K562 (cell line): ENCODE results near the gene CLCN5. TPM values are rescaled to one million over a fixed set of nuclear protein-coding genes. Genes with fewer than 3 reads are reported as not detected.

Experiments used
- ATAC-seq: fragments of 200-7000 bp; cut with Tn5 transposase; 3 replicates; pipeline ENCODE4 v1.9.1; 2020; ENCODE audit warnings: moderate library complexity
- BruUV-seq: library from RNA; stranded (reverse); fragments of 400-500 nt; replicated peaks from 2 replicates; lab custom pipeline; 2021; lab: Mats Ljungman, UMichigan
- CTCF ChIA-PET: fragments of 300-600 bp; formaldehyde crosslinking; extraction: SDS; loops from one replicate; lab custom pipeline; 2021; ENCODE audit warnings: low intra/inter-chr PET ratio; lab: Yijun Ruan, JAX
- POLR2A ChIA-PET: fragments of 300-600, 350-650 bp; sonication (Branson Sonifier 250); formaldehyde crosslinking; extraction: SDS; loops from one replicate; lab custom pipeline; 2021; ENCODE audit warnings: antibody characterized with exemption, inconsistent platforms; lab: Yijun Ruan, JAX
- DNase-seq, 4 experiments: peaks; one replicate each; pipeline versions ENCODE4 v3.0.0 to v3.0.0-alpha.2; 2011 to 2018; ENCODE audit warnings: low spot score in 3 of 4, mixed read lengths in 3 of 4; ENCODE audit errors: extremely low read depth in 1 of 4
- FAIRE-seq: peaks from 2 replicates; lab custom pipeline; 2011; peaks lifted over from hg19 to GRCh38; lab: Jason Lieb, UNC
- H2AFZ ChIP-seq: 2 replicates; pipeline ENCODE4 v1.6.0; 2011; ENCODE audit warnings: low read depth, low read length, control low read depth, inconsistent platforms
- H3K27ac ChIP-seq: fragments of 200-600 bp; 3 replicates; pipeline ENCODE4 v1.8.0; 2011; ENCODE audit warnings: low read depth, mild to moderate bottlenecking, control low read depth, inconsistent platforms, low read length, moderate library complexity, mixed read lengths; ENCODE audit errors: extremely low read depth
- H3K27me3 ChIP-seq, 2 experiments: fragments of 300-600 bp in 1 of 2; 2 replicates in 1 of 2; 3 replicates in 1 of 2; pipeline versions ENCODE4 v1.6.0 to v1.8.0; 2011; ENCODE audit warnings: inconsistent platforms in 2 of 2, low read length in 2 of 2, mild to moderate bottlenecking in 1 of 2, mixed read lengths in 1 of 2, moderate library complexity in 1 of 2; ENCODE audit not compliant: control insufficient read depth in 2 of 2, insufficient read depth in 2 of 2
- H3K36me3 ChIP-seq: fragments of 300-600 bp; 3 replicates; pipeline ENCODE4 v1.8.0; 2011; ENCODE audit warnings: mild to moderate bottlenecking, low read length, inconsistent platforms; ENCODE audit not compliant: control insufficient read depth, insufficient read depth
- H3K4me1 ChIP-seq, 2 experiments: fragments of 200-600 bp in 1 of 2; replicated peaks in 1 of 2; 2 replicates in 1 of 2; 3 replicates in 1 of 2; pipeline versions ENCODE4 v1.5.1 to v1.8.0; 2011; ENCODE audit warnings: inconsistent platforms in 2 of 2, low read length in 2 of 2, mild to moderate bottlenecking in 1 of 2, mixed read lengths in 1 of 2, moderate library complexity in 1 of 2; ENCODE audit not compliant: control insufficient read depth in 2 of 2, insufficient read depth in 2 of 2
- H3K4me2 ChIP-seq: 2 replicates; pipeline ENCODE4 v1.6.1; 2011; ENCODE audit warnings: low read length, control low read depth, inconsistent platforms, mixed read lengths; ENCODE audit not compliant: insufficient read depth
- H3K4me3 ChIP-seq: fragments of 200-600 bp; sonication (generic), shearing (Covaris generic); 2 replicates; pipeline ENCODE4 v1.5.1; 2016; ENCODE audit warnings: control low read depth, inconsistent platforms
- H3K79me2 ChIP-seq: fragments of 200-600 bp; 3 replicates; pipeline ENCODE4 v1.8.0; 2011; ENCODE audit warnings: low read length, inconsistent platforms; ENCODE audit not compliant: control insufficient read depth, insufficient read depth
- H3K9ac ChIP-seq, 2 experiments: 2 replicates each; pipeline versions ENCODE4 v1.6.0 to v1.6.1; 2011; ENCODE audit warnings: low read depth in 2 of 2, low read length in 2 of 2, control low read depth in 1 of 2, inconsistent platforms in 1 of 2, mild to moderate bottlenecking in 1 of 2, mixed read lengths in 1 of 2; ENCODE audit not compliant: insufficient read depth in 1 of 2
- H3K9me1 ChIP-seq: one replicate; pipeline ENCODE4 v1.6.0; 2011; ENCODE audit warnings: inconsistent platforms, mild to moderate bottlenecking, low read length, moderate library complexity; ENCODE audit not compliant: control insufficient read depth, insufficient read depth
- H3K9me3 ChIP-seq: replicated peaks from 2 replicates; pipeline ENCODE4 v1.5.1; 2011; ENCODE audit warnings: low read depth, low read length, inconsistent platforms; ENCODE audit not compliant: control insufficient read depth, insufficient read depth
- H4K20me1 ChIP-seq: replicated peaks from 2 replicates; pipeline ENCODE4 v1.6.1; 2011; ENCODE audit warnings: low read length, inconsistent platforms, mixed read lengths; ENCODE audit not compliant: control insufficient read depth, insufficient read depth
- CEBPG ChIP-seq, 3 experiments: fragments of 200-800 bp in 1 of 3; sonication (Bioruptor generic) in 1 of 3; sonication (generic) in 1 of 3; formaldehyde crosslinking in 1 of 3; IDR thresholded peaks in 2 of 3; conservative IDR thresholded peaks in 1 of 3; 2 replicates each; pipeline versions ENCODE4 v1.6.1 to v1.8.0; 2016 to 2022; ENCODE audit warnings: missing compliant biosample characterization in 2 of 3, missing genetic modification characterization in 2 of 3, mild to moderate bottlenecking in 1 of 3, missing genetic modification reagents in 1 of 3
- CHCHD3 ChIP-seq: fragments of 250-450 bp; sonication (Bioruptor Pico); IDR thresholded peaks from 2 replicates; pipeline ENCODE4 v2.1.2; 2022; ENCODE audit warnings: mild to moderate bottlenecking
- CREB1 ChIP-seq, 2 experiments: sonication (generic) in 1 of 2; formaldehyde crosslinking in 1 of 2; IDR thresholded peaks; 2 replicates each; pipeline versions ENCODE4 v1.6.1 to v1.8.0; 2012 to 2022; ENCODE audit warnings: inconsistent platforms in 1 of 2, mild to moderate bottlenecking in 1 of 2, missing genetic modification reagents in 1 of 2, moderate library complexity in 1 of 2
- EP400 ChIP-seq: fragments of 450-650 bp; IDR thresholded peaks from 2 replicates; pipeline ENCODE4 v1.6.1; 2017; ENCODE audit warnings: antibody characterized with exemption, mild to moderate bottlenecking, moderate library complexity
- OTX1 ChIP-seq: fragments of 450-650 bp; formaldehyde crosslinking; IDR thresholded peaks from 2 replicates; pipeline ENCODE4 v1.4.0; 2022; ENCODE audit warnings: mild to moderate bottlenecking
- POLR2AphosphoS2 ChIP-seq: IDR thresholded peaks from 2 replicates; pipeline ENCODE4 v1.6.1; 2012; ENCODE audit warnings: low read length, improper control_type of control experiment
- PRPF4 ChIP-seq: fragments of 200-400 bp; formaldehyde crosslinking; IDR thresholded peaks from one replicate; pipeline ENCODE4 v1.6.1; 2017; ENCODE audit warnings: low read length, low read depth, mild to moderate bottlenecking; ENCODE audit not compliant: insufficient read depth, poor library complexity, severe bottlenecking
- PYGO2 ChIP-seq: fragments of 450-650 bp; IDR thresholded peaks from 2 replicates; pipeline ENCODE4 v1.6.1; 2016; ENCODE audit warnings: mild to moderate bottlenecking, missing genetic modification characterization, moderate library complexity, missing compliant biosample characterization
- ZC3H11A ChIP-seq: IDR thresholded peaks from 2 replicates; pipeline ENCODE4 v1.6.1; 2012; ENCODE audit warnings: low read depth, low read length, improper control_type of control experiment
- ZNF444 ChIP-seq: fragments of 250-450 bp; sonication (Bioruptor Pico); IDR thresholded peaks from 2 replicates; pipeline ENCODE4 v1.4.0; 2020; ENCODE audit warnings: mild to moderate bottlenecking, moderate library complexity
- ZSCAN32 ChIP-seq: fragments of 450-650 bp; formaldehyde crosslinking; IDR thresholded peaks from 2 replicates; pipeline ENCODE4 v1.4.0; 2020; ENCODE audit warnings: mild to moderate bottlenecking, moderate library complexity
- WGBS: fragments of 100-300 bp; shearing (Covaris generic); methylation state at CpG from one replicate; pipeline ENCODE4 v1.1.6; 2016; ENCODE audit warnings: low coverage, mixed read lengths; ENCODE audit not compliant: insufficient coverage; ENCODE audit errors: missing lambda C conversion rate; 5-methylcytosine and 5-hydroxymethylcytosine counted together
- in situ Hi-C: fragments of 300-500 bp; cut with MboI; formaldehyde crosslinking; loops from 4 replicates; pipeline ENCODE4 v1.15.0; 2018; ENCODE audit warnings: inconsistent platforms, mixed read lengths
- intact Hi-C: fragments of 100-400 bp; cut with micrococcal nuclease; formaldehyde crosslinking; loops from 2 replicates; pipeline ENCODE4 v1.14.2; 2022
- polyA plus RNA-seq, 8 experiments: library from polyadenylated mRNA; depleted of rRNA in 4 of 8; stranded (reverse) in 5 of 8; unstranded in 3 of 8; fragments of >200 nt; fragmentation: Nextera tagmentation in 2 of 8; fragmentation: Illumina TruSeq in 1 of 8; extraction: Ambion mirVana in 2 of 8; extraction: Trizol in 1 of 8; gene quantifications; 2 replicates each; pipeline versions ENCODE4 v1.2.1 to v1.2.3, GENCODE V29; 2011 to 2014; ENCODE audit warnings: inconsistent platforms in 1 of 8, missing spikeins in 1 of 8
- total RNA-seq, 7 experiments: library from RNA; depleted of rRNA in 6 of 7; stranded (reverse); fragments of >200 nt in 6 of 7; fragmentation: Illumina TruSeq in 2 of 7; extraction: Trizol in 2 of 7; gene quantifications; 2 replicates each; pipeline versions ENCODE4 v1.2.1 to v1.2.3, GENCODE V29; 2011 to 2021; ENCODE audit warnings: low replicate concordance in 1 of 7
- TF ChIP-seq, protein P1 (sequence below): sonication (generic); formaldehyde crosslinking; IDR thresholded peaks from 2 replicates; pipeline ENCODE4 v1.8.1; 2022; ENCODE audit warnings: missing genetic modification reagents
- TF ChIP-seq, protein P2 (sequence below): fragments of 450-650 bp; IDR thresholded peaks from 2 replicates; pipeline ENCODE4 v1.6.1; 2016; ENCODE audit warnings: missing biosample characterization, missing genetic modification characterization
- TF ChIP-seq, protein P3 (sequence below): sonication (generic); formaldehyde crosslinking; IDR thresholded peaks from 2 replicates; pipeline ENCODE4 v1.8.0; 2022; ENCODE audit warnings: missing genetic modification reagents, mild to moderate bottlenecking, moderate library complexity, borderline replicate concordance

Gene CLCN5
- total and polyA plus RNA-seq, 9 of the 15 experiments (the other 6 are each of a cell fraction or from before 2014, with no cell fraction given): 0.94 to 11.8 (median 7.1) TPM

DNA sequence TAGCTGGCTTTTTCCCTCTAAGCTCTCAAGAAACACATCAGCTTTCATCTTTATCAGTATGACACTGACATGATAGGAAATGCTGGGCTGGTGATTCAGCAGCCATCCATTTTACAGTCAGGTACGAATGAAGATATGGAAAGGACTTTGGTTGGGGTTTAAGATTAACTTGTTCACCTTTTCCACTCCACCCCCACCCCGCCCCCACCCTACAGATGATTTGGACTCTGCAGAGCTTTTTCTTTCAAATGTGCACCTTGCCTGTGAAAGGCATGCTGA, 145.8 kb downstream of the CLCN5 start:
- FAIRE-seq: no peak
- POLR2A ChIA-PET: no interaction called here
- H3K9ac ChIP-seq: no peak overlapping the region
- BruUV-seq: no TSS peak
- no peak overlapping the region for H2AFZ ChIP-seq
- H3K27ac ChIP-seq: no peak overlapping the region
- TF ChIP-seq, protein P1, sequence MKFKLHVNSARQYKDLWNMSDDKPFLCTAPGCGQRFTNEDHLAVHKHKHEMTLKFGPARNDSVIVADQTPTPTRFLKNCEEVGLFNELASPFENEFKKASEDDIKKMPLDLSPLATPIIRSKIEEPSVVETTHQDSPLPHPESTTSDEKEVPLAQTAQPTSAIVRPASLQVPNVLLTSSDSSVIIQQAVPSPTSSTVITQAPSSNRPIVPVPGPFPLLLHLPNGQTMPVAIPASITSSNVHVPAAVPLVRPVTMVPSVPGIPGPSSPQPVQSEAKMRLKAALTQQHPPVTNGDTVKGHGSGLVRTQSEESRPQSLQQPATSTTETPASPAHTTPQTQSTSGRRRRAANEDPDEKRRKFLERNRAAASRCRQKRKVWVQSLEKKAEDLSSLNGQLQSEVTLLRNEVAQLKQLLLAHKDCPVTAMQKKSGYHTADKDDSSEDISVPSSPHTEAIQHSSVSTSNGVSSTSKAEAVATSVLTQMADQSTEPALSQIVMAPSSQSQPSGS: no peak
- TF ChIP-seq PYGO2 (tag) (no peak), ZC3H11A (no peak), OTX1 (CRISPR knock-in tag) (no peak), EP400 (no peak), ZNF444 (CRISPR knock-in tag) (no peak), CREB1 (IDR thresholded peaks at IDR 0.05) (no peak), CREB1 (CRISPR knock-in tag; IDR thresholded peaks at IDR 0.05) (no peak), CEBPG (CRISPR knock-in tag; IDR thresholded peaks at IDR 0.05) (no peak), CEBPG (tag; conservative IDR thresholded peaks at IDR 0.05 in 1 of 2, IDR thresholded peaks at IDR 0.05 in 1 of 2) (no peak), POLR2AphosphoS2 (no peak), PRPF4 (no peak), ZSCAN32 (no peak), CHCHD3 (CRISPR knock-in tag) (no peak)
- TF ChIP-seq, protein P2, sequence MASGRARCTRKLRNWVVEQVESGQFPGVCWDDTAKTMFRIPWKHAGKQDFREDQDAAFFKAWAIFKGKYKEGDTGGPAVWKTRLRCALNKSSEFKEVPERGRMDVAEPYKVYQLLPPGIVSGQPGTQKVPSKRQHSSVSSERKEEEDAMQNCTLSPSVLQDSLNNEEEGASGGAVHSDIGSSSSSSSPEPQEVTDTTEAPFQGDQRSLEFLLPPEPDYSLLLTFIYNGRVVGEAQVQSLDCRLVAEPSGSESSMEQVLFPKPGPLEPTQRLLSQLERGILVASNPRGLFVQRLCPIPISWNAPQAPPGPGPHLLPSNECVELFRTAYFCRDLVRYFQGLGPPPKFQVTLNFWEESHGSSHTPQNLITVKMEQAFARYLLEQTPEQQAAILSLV (tag): no peak
- TF ChIP-seq, protein P3, sequence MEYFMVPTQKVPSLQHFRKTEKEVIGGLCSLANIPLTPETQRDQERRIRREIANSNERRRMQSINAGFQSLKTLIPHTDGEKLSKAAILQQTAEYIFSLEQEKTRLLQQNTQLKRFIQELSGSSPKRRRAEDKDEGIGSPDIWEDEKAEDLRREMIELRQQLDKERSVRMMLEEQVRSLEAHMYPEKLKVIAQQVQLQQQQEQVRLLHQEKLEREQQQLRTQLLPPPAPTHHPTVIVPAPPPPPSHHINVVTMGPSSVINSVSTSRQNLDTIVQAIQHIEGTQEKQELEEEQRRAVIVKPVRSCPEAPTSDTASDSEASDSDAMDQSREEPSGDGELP (CRISPR knock-in tag): no peak
- no peak for DNase-seq
- CTCF ChIA-PET: no interaction called here
- intact Hi-C loops (no loop called here), in situ Hi-C loops (no loop called here)
- no peaks in the 10 kb centered on the region for H3K79me2 ChIP-seq
- no peaks in the 10 kb centered on the region for H3K9me1 ChIP-seq
- no peaks in the 10 kb centered on the region for H3K27me3 ChIP-seq
- WGBS: 0% methylated on average over 2 of the region's 2 CpGs
- H3K4me2 ChIP-seq: no peak overlapping the region
- no peak overlapping the region for H3K4me3 ChIP-seq
- no peaks in the 10 kb centered on the region for H3K36me3 ChIP-seq
- H3K9me3 ChIP-seq: no peaks in the 10 kb centered on the region
- no peaks in the 10 kb centered on the region for H4K20me1 ChIP-seq
- no peak for ATAC-seq
- no peaks in the 10 kb centered on the region; a peak in 1 of 5 replicates for H3K4me1 ChIP-seq
